ENCODE measurements around the gene SEC23A.

DNA sequence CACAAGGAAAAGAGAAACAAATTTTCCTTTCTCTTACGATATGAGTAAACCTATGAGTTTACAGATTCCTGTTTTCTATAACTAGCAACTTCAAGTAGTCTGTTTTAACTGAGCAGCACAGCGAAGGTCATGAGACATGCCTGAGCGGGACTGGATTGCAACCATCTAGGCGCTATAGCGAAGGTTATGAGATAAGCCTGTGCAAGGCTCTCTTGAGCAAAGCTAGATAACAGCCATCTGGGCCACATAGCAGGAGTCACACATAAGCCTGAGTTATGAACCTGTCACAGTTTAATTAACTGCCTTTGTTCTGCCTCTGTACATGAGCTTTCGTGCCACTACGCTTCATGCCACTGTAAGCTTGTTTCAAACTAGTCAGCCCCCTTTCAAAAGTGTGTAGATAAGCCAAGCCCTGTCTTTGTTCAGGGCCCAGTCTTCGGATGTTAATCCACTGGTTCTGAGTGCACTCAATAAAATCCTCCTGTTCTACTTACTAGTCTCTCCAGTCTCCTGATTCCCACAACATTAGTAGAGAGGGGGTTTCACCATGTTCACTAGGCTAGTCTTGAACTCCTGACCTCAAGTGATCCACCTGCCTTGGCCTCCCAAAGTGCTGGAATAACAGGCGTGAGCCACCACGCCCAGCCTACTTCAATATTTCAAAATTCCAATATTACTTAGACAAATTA lies 47.1 kb downstream of the SEC23A start:
- TF ChIP-seq POLR2A (IDR thresholded peaks at IDR 0.05) = no peak
- TF ChIP-seq, protein P1, sequence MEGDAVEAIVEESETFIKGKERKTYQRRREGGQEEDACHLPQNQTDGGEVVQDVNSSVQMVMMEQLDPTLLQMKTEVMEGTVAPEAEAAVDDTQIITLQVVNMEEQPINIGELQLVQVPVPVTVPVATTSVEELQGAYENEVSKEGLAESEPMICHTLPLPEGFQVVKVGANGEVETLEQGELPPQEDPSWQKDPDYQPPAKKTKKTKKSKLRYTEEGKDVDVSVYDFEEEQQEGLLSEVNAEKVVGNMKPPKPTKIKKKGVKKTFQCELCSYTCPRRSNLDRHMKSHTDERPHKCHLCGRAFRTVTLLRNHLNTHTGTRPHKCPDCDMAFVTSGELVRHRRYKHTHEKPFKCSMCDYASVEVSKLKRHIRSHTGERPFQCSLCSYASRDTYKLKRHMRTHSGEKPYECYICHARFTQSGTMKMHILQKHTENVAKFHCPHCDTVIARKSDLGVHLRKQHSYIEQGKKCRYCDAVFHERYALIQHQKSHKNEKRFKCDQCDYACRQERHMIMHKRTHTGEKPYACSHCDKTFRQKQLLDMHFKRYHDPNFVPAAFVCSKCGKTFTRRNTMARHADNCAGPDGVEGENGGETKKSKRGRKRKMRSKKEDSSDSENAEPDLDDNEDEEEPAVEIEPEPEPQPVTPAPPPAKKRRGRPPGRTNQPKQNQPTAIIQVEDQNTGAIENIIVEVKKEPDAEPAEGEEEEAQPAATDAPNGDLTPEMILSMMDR (IDR thresholded peaks at IDR 0.05) = no peak
